ENCODE data around the gene NUDT4B.
"Not testable (repeated sequence)": the region's sequence is repeated elsewhere in the genome, so short reads cannot be mapped to it uniquely, and the experiment has no call there.

NUDT4B gene

DNA sequence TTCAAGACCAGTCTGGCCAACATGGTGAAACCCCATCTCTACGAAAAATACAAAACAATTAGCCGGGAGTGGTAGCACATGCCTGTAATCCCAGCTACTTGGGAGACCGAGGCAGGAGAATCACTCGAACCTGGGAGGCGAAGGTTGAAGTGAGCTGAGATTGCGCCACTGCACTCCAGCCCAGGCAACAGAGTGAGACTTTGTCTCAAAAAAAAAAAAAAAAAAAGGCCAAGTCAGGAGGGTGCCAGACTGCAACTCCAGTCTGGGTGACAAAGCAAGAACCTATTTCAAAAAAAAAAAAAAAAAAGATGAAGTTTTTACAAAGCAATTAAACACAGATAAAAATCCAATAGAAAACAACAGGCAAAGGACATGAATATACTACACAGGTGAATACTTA lies 9.9 kb upstream of the NUDT4B start:
- DNase-seq (ENCODE audit: low read depth, low spot score); H3K4me3 ChIP-seq (ENCODE audit: low read length); H3K9me3 ChIP-seq (ENCODE audit: control insufficient read depth, insufficient read depth, low read length); H3K36me3 ChIP-seq (ENCODE audit: control insufficient read depth, insufficient read depth, low read length); H3K27ac ChIP-seq (ENCODE audit: low read length); H3K4me1 ChIP-seq (ENCODE audit: control insufficient read depth, insufficient read depth, low read length); H3K27me3 ChIP-seq (ENCODE audit: control insufficient read depth, insufficient read depth, low read length): not testable (repeated sequence)
- no CpG with 5 or more reads among the region's 6 CpGs for WGBS (ENCODE audit: insufficient coverage, insufficient read length)

DNA sequence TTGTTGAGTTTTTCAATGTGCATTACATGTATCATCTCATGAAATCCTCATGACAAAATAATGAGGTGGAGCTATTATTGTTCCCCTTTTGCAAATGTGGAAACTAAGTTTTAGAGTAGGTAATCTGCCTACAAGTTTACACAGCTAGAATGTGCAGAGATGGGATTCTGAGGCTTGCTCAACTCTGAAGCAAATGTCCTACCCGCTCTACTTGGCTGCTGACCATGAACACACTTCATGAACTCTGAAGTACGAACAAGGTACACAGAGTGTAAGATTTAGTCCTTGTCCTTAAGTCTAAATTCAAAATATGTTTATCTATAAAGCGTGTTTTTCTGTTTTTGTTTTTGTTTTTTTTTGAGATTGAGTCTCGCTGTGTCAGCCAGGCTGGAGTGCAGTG lies 5.4 kb upstream of the NUDT4B start:
- DNase-seq (ENCODE audit: low read depth, low spot score); H3K4me3 ChIP-seq (ENCODE audit: low read length); H3K27me3 ChIP-seq (ENCODE audit: control insufficient read depth, insufficient read depth, low read length); H3K36me3 ChIP-seq (ENCODE audit: control insufficient read depth, insufficient read depth, low read length); H3K4me1 ChIP-seq (ENCODE audit: control insufficient read depth, insufficient read depth, low read length); H3K27ac ChIP-seq (ENCODE audit: low read length); H3K9me3 ChIP-seq (ENCODE audit: control insufficient read depth, insufficient read depth, low read length): not testable (repeated sequence)
- WGBS (ENCODE audit: insufficient coverage, insufficient read length) = no CpG with 5 or more reads among the region's 4 CpGs

DNA sequence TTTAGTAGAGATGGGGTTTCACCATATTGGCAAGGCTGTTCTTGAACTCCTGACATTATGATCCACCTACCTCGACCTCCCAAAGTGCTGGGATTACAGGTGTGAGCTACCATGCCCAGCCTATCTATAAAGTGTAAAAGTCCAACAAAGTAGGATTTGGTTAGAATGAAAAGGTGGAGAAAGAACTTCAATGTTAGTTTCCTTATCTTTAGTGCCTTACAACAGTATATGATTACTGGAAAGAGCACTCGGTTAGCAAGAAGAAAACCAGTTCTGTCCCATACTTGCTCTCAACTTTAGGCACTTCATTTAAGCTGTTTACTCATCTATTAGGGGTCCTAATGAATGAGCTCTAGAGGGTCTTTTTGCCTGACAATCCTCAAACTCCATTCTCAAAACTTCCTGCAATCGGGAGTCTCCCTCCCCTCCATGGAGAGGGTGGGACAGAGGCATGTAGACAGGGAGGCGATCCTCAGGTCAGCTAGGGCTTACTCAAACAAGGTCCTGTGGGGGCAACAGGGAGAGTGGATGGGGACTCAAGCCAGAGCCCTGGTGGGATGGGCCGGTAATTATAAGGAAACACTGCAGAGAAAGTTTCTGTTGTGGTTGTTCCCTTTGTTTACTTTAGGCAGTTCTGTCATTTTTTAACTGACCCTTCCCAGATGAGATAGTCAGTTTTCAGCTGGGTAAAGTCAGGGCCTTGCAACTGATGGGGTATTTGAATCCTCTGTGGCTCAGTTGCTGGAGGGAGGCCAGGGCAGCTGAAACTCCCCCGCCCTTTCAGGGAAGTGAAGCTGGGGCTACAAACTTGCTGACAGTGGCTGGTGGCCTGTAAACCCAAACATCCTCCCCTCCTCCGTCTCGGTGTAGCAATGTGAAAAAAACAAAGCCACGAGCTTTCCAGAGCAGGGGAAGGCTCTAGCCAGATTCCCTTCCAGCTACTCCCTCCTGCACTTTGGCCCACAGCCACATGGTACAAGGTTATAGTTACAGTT lies 4.6 kb upstream of the NUDT4B start:
- no CpG with 5 or more reads among the region's 9 CpGs for WGBS (ENCODE audit: insufficient coverage, insufficient read length)
- not testable (repeated sequence) for H3K27ac ChIP-seq (ENCODE audit: low read length); H3K4me1 ChIP-seq (ENCODE audit: control insufficient read depth, insufficient read depth, low read length); H3K36me3 ChIP-seq (ENCODE audit: control insufficient read depth, insufficient read depth, low read length); DNase-seq (ENCODE audit: low read depth, low spot score); H3K4me3 ChIP-seq (ENCODE audit: low read length); H3K9me3 ChIP-seq (ENCODE audit: control insufficient read depth, insufficient read depth, low read length); H3K27me3 ChIP-seq (ENCODE audit: control insufficient read depth, insufficient read depth, low read length)

DNA sequence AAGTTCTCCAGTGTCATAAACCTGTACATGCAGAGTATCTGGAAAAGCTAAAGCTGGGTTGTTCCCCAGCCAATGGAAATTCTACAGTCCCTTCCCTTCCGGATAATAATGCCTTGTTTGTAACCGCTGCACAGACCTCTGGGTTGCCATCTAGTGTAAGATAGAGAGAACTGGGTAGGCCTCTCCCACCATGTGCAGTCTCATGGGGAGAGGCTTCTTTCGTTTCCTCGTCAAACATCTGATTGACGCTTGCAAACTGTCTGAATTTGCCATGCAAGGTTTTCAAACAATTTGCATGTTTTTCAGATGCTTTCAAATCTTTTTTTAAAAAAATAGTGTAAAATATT lies 734 bp downstream of the NUDT4B start:
- not testable (repeated sequence) for DNase-seq (ENCODE audit: low read depth, low spot score); H3K27me3 ChIP-seq (ENCODE audit: control insufficient read depth, insufficient read depth, low read length); H3K4me1 ChIP-seq (ENCODE audit: control insufficient read depth, insufficient read depth, low read length); H3K36me3 ChIP-seq (ENCODE audit: control insufficient read depth, insufficient read depth, low read length); H3K9me3 ChIP-seq (ENCODE audit: control insufficient read depth, insufficient read depth, low read length); H3K4me3 ChIP-seq (ENCODE audit: low read length); H3K27ac ChIP-seq (ENCODE audit: low read length)
- WGBS (ENCODE audit: insufficient coverage, insufficient read length) = no CpG with 5 or more reads among the region's 5 CpGs

DNA sequence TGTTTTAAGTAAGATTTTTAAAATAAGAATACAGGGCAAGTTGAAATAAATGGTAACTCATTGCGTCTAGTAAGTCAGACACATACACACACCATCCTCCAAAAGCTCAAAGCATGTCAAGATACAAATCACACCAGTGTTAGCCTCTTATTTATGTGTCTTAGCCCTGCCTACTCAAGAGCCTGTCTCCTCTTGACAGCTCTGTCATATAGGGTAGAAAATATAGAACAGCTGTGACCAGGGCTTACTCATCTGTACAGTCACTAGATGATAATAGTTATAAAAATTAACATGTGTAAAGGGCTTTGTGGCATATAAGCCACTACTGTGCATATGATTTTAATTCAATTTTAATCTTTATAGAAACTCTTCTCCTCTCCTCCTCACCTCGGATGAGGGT lies 7.7 kb downstream of the NUDT4B start:
- WGBS (ENCODE audit: insufficient coverage, insufficient read length) = no CpG with 5 or more reads among the region's 2 CpGs
- H3K27me3 ChIP-seq (ENCODE audit: control insufficient read depth, insufficient read depth, low read length); H3K9me3 ChIP-seq (ENCODE audit: control insufficient read depth, insufficient read depth, low read length); H3K36me3 ChIP-seq (ENCODE audit: control insufficient read depth, insufficient read depth, low read length); DNase-seq (ENCODE audit: low read depth, low spot score); H3K27ac ChIP-seq (ENCODE audit: low read length); H3K4me1 ChIP-seq (ENCODE audit: control insufficient read depth, insufficient read depth, low read length); H3K4me3 ChIP-seq (ENCODE audit: low read length): not testable (repeated sequence)

DNA sequence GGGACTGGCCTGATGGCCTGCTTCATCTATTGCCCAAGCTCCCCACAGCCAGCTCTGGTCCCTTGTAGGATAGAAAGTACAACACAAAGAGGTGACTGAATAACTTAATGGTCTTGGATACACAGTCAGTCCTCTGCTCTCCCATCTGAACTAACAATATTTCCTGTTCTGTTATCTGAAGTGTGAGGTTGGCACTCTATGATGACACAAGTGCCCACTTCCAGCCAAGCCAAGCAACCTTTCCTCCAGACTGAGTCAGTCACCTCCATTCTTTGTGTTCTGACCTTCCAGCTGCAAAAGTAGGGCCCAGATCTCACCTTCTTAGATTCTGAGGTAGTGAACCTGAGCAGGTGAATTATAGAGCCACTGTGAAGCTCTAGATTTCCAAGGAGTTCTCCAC lies 8.9 kb downstream of the NUDT4B start:
- H3K9me3 ChIP-seq (ENCODE audit: control insufficient read depth, insufficient read depth, low read length); H3K36me3 ChIP-seq (ENCODE audit: control insufficient read depth, insufficient read depth, low read length); H3K4me3 ChIP-seq (ENCODE audit: low read length); DNase-seq (ENCODE audit: low read depth, low spot score); H3K4me1 ChIP-seq (ENCODE audit: control insufficient read depth, insufficient read depth, low read length); H3K27me3 ChIP-seq (ENCODE audit: control insufficient read depth, insufficient read depth, low read length); H3K27ac ChIP-seq (ENCODE audit: low read length): not testable (repeated sequence)

DNA sequence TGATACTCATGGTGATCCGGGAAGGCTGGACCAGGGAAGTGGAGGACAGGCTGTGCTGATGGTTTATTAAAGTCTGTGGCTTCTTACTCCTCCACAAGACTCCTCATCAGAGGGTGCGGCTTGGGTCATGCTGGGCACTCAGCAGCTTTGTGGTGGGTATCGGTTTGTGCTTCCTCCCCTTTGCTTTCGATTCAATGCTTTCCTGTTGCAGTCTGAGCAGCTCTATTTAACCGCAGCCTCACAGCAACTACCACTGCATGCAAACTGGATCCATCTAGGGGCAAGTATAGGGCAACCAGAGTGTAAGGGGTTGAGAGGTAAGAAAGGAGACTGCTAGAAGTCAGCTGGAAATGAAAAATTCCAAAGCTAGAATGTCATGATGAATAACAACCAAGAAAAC lies 9.8 kb downstream of the NUDT4B start:
- H3K4me3 ChIP-seq (ENCODE audit: low read length); H3K9me3 ChIP-seq (ENCODE audit: control insufficient read depth, insufficient read depth, low read length): not testable (repeated sequence)
- WGBS (ENCODE audit: insufficient coverage, insufficient read length) = no CpG with 5 or more reads among the region's 5 CpGs

DNA sequence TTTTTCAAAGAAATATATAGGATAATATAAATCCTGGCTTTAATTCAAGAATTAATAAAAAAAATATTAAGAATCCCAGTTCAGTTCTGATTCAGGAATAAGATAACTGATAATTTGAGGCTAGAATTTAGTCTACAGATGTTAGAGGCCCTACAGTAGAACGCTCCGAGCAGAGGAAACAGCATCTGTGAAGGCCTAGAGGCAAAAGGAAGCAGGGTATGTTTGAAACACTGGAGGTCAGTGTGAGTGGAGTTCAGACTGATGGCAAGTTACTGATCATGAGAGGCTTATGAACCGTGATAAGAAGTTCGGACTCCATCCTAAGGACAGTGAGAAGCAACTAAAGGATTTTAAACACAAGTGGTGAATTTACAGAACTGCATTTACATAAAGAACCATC lies 10.4 kb downstream of the NUDT4B start:
- DNase-seq (ENCODE audit: low read depth, low spot score); H3K4me3 ChIP-seq (ENCODE audit: low read length); H3K9me3 ChIP-seq (ENCODE audit: control insufficient read depth, insufficient read depth, low read length); H3K27ac ChIP-seq (ENCODE audit: low read length); H3K36me3 ChIP-seq (ENCODE audit: control insufficient read depth, insufficient read depth, low read length); H3K27me3 ChIP-seq (ENCODE audit: control insufficient read depth, insufficient read depth, low read length); H3K4me1 ChIP-seq (ENCODE audit: control insufficient read depth, insufficient read depth, low read length): not testable (repeated sequence)
- WGBS (ENCODE audit: insufficient coverage, insufficient read length) = no CpG with 5 or more reads among the region's 4 CpGs

More for the DNA sequence above, 9.8 kb downstream of the NUDT4B start:
- H3K36me3 ChIP-seq (ENCODE audit: control insufficient read depth, insufficient read depth, low read length); H3K27ac ChIP-seq (ENCODE audit: low read length); H3K27me3 ChIP-seq (ENCODE audit: control insufficient read depth, insufficient read depth, low read length); DNase-seq (ENCODE audit: low read depth, low spot score); H3K4me1 ChIP-seq (ENCODE audit: control insufficient read depth, insufficient read depth, low read length): not testable (repeated sequence)

DNA sequence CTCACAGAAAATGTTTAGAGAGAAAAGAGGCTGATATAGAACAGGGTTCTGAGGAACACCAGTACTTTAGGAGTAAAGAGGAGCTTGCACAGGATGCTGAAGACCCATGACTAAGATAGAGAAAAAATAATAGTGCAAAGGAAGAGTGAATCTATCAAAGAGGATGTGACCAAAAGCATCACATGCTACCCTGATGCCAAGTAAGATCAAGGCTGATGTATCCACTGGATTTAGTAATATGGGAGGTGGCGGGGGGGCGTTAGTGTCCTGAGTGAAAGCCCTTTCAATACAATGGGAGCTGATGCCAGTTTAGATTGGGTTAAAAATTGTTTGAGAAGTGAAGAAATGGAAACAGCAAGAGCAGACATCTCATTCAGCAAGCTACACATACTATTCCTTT lies 11.2 kb downstream of the NUDT4B start:
- not testable (repeated sequence) for H3K27ac ChIP-seq (ENCODE audit: low read length); H3K4me1 ChIP-seq (ENCODE audit: control insufficient read depth, insufficient read depth, low read length); H3K36me3 ChIP-seq (ENCODE audit: control insufficient read depth, insufficient read depth, low read length); H3K4me3 ChIP-seq (ENCODE audit: low read length); DNase-seq (ENCODE audit: low read depth, low spot score); H3K27me3 ChIP-seq (ENCODE audit: control insufficient read depth, insufficient read depth, low read length); H3K9me3 ChIP-seq (ENCODE audit: control insufficient read depth, insufficient read depth, low read length)
- no CpG with 5 or more reads among the region's 2 CpGs for WGBS (ENCODE audit: insufficient coverage, insufficient read length)

DNA sequence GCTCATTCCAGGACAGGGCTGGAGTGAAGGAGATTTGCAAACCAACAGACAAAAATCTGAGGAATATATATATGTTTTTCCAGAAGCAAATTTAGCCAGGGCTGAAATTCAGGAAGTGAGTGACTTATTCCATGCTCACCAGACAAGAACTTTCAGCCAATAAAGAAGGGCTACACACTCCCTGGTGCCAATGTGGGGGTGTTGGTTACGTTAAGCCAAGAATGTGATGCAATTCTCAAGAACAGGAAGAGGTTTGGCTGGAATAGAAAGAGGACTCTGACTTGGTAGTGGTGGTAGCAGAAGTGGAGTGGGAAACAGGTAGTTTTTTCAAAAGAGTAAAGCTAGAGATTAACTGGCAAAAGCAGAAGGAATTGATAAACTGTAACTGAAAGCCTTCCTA lies 11.6 kb downstream of the NUDT4B start:
- H3K9me3 ChIP-seq (ENCODE audit: control insufficient read depth, insufficient read depth, low read length); H3K36me3 ChIP-seq (ENCODE audit: control insufficient read depth, insufficient read depth, low read length); DNase-seq (ENCODE audit: low read depth, low spot score); H3K27me3 ChIP-seq (ENCODE audit: control insufficient read depth, insufficient read depth, low read length); H3K4me3 ChIP-seq (ENCODE audit: low read length); H3K27ac ChIP-seq (ENCODE audit: low read length); H3K4me1 ChIP-seq (ENCODE audit: control insufficient read depth, insufficient read depth, low read length): not testable (repeated sequence)
- WGBS (ENCODE audit: insufficient coverage, insufficient read length) = no CpG with 5 or more reads among the region's 1 CpG

DNA sequence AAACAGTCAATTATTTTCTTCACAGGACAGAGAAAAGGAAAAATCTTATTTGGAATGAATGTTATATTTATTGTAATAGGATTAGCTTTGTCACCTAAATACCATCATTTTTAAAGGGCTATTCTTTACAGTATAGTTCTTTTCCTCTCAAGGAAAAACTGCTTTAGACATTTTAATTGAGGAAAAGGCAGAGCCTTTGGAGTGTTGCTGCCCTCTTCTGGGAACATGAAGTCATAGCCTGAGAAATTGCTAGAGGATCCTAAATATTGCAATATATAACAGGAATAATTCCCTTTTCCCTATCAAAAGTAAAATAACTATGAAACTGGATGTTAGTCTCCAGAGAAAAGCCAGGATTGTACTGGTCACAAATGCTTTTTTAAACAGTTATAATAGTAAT lies 12.8 kb downstream of the NUDT4B start:
- not testable (repeated sequence) for H3K4me3 ChIP-seq (ENCODE audit: low read length); H3K9me3 ChIP-seq (ENCODE audit: control insufficient read depth, insufficient read depth, low read length); H3K27ac ChIP-seq (ENCODE audit: low read length); DNase-seq (ENCODE audit: low read depth, low spot score); H3K27me3 ChIP-seq (ENCODE audit: control insufficient read depth, insufficient read depth, low read length); H3K4me1 ChIP-seq (ENCODE audit: control insufficient read depth, insufficient read depth, low read length); H3K36me3 ChIP-seq (ENCODE audit: control insufficient read depth, insufficient read depth, low read length)
